Measurements from ENCODE around the gene ZMYND8.

GRCh38 chr20:47325242-47325641, 31.3 kb downstream of the ZMYND8 start:
- TF ChIP-seq CTCF (IDR thresholded peaks at IDR 0.05) (peak in 1 of 6 experiments; percentile 2), POLR2A (IDR thresholded peaks at IDR 0.05) (no peak)

Measured in thyroid gland (tissue), 4 donors.